DOHH2 (cell line): Measurements from ENCODE around the gene CCSER2.
"Not testable (repeated sequence)": the region's sequence is repeated elsewhere in the genome, so short reads cannot be mapped to it uniquely, and the experiment has no call there.

Experiments
- H3F3A ChIP-seq: fragments of 200-600 bp; sonication (generic), shearing (Covaris generic); 2 replicates; pipeline ENCODE4 v1.6.0; 2016; ENCODE audit warnings: antibody characterized with exemption, mild to moderate bottlenecking; ENCODE audit not compliant: control insufficient read depth, insufficient read depth
- H3K27ac ChIP-seq: fragments of 200-600 bp; sonication (generic); 2 replicates; pipeline ENCODE4 v1.5.1; 2014; ENCODE audit warnings: low read depth, mild to moderate bottlenecking, low read length, moderate library complexity
- H3K27me3 ChIP-seq: fragments of 200-600 bp; sonication (generic); 2 replicates; pipeline ENCODE4 v1.6.1; 2014; ENCODE audit warnings: mild to moderate bottlenecking, low read length, mixed read lengths; ENCODE audit not compliant: control insufficient read depth
- H3K36me3 ChIP-seq: fragments of 200-600 bp; sonication (generic); 2 replicates; pipeline ENCODE4 v1.6.1; 2014; ENCODE audit warnings: mild to moderate bottlenecking, low read length, moderate library complexity, mixed read lengths; ENCODE audit not compliant: control insufficient read depth
- H3K4me1 ChIP-seq: fragments of 200-600 bp; sonication (generic); 2 replicates; pipeline ENCODE4 v1.6.1; 2014; ENCODE audit warnings: mild to moderate bottlenecking, low read length, mixed read lengths; ENCODE audit not compliant: control insufficient read depth
- H3K4me2 ChIP-seq: fragments of 200-600 bp; sonication (generic); 2 replicates; pipeline ENCODE4 v1.6.0; 2014; ENCODE audit warnings: mild to moderate bottlenecking, low read length, moderate library complexity
- H3K4me3 ChIP-seq: fragments of 200-600 bp; sonication (generic); 2 replicates; pipeline ENCODE4 v1.5.1; 2014; ENCODE audit warnings: mild to moderate bottlenecking, low read length, mixed read lengths
- H3K79me2 ChIP-seq: fragments of 200-600 bp; sonication (generic); 2 replicates; pipeline ENCODE4 v1.6.1; 2014; ENCODE audit warnings: mild to moderate bottlenecking, low read length, mixed read lengths; ENCODE audit not compliant: control insufficient read depth
- H3K9me2 ChIP-seq: fragments of 200-600 bp; sonication (generic); replicated peaks from 2 replicates; pipeline ENCODE4 v1.6.1; 2014; ENCODE audit warnings: mild to moderate bottlenecking, low read length, mixed read lengths; ENCODE audit not compliant: control insufficient read depth
- H3K9me3 ChIP-seq: fragments of 200-600 bp; sonication (generic); 2 replicates; pipeline ENCODE4 v1.6.1; 2014; ENCODE audit warnings: antibody characterized with exemption, low read length, mixed read lengths; ENCODE audit not compliant: control insufficient read depth, insufficient read depth
- H4K20me1 ChIP-seq: fragments of 200-600 bp; sonication (generic); 2 replicates; pipeline ENCODE4 v1.6.0; 2014; ENCODE audit warnings: low read depth, mild to moderate bottlenecking, antibody characterized with exemption, low read length, moderate library complexity; ENCODE audit not compliant: control insufficient read depth, insufficient read depth
- CTCF ChIP-seq: fragments of 200-600 bp; sonication (generic); IDR thresholded peaks from one replicate; pipeline ENCODE4 v1.5.1; 2014; ENCODE audit warnings: antibody characterized with exemption, mild to moderate bottlenecking, low read depth, low read length; ENCODE audit not compliant: poor library complexity, severe bottlenecking
- EZH2phosphoT487 ChIP-seq: fragments of 200-600 bp; sonication (generic); IDR thresholded peaks from 2 replicates; pipeline ENCODE4 v1.6.1; 2017; ENCODE audit warnings: borderline replicate concordance, mild to moderate bottlenecking, antibody characterized with exemption, low read length, moderate library complexity, mixed read lengths

CCSER2 gene

GRCh38 chr10:84328418-84329195 lies at the start of gene CCSER2:
Gene CCSER2, plus strand, starts transcription at chr10:84328589. Its CDS starts 42,464 bp downstream, at chr10:84371053.
- H3K27me3 ChIP-seq = no peaks in the 10 kb centered on the region
- peaks cover 4% of the 10 kb centered on the region; the same call in 1 of the 2 replicates for H4K20me1 ChIP-seq
- H3K4me3 ChIP-seq = peak within 1 kb of the TSS; percentile 90
- no peaks in the 10 kb centered on the region for H3K9me2 ChIP-seq
- peak within 1 kb of the TSS; percentile 68 for H3K27ac ChIP-seq
- H3K4me1 ChIP-seq = peaks cover 28% of the 10 kb centered on the region
- H3K36me3 ChIP-seq = no peaks in the 10 kb centered on the region
- TF ChIP-seq CTCF (no peak), EZH2phosphoT487 (no peak)
- peaks cover 43% of the 10 kb centered on the region for H3K79me2 ChIP-seq
- no peaks in the 10 kb centered on the region for H3K9me3 ChIP-seq
- H3K4me2 ChIP-seq = peak within 1 kb of the TSS; percentile 91
- H3F3A ChIP-seq = no peaks in the 10 kb centered on the region

- not testable (repeated sequence) for H3K9me2 ChIP-seq, H3K9me3 ChIP-seq, H3K79me2 ChIP-seq, H3K36me3 ChIP-seq, H3K4me2 ChIP-seq, H3K27ac ChIP-seq, H3K27me3 ChIP-seq, H4K20me1 ChIP-seq, H3K4me1 ChIP-seq, H3F3A ChIP-seq, H3K4me3 ChIP-seq
Measured at GRCh38 chr10:84279876-84280475, 48.4 kb upstream of the CCSER2 start.

- H3K27me3 ChIP-seq = peaks cover 32% of the 10 kb centered on the region
- no peak overlapping the region for H3K27ac ChIP-seq
- no peaks in the 10 kb centered on the region for H3F3A ChIP-seq
- no peaks in the 10 kb centered on the region for H3K9me2 ChIP-seq
- no peaks in the 10 kb centered on the region for H3K36me3 ChIP-seq
- H3K4me2 ChIP-seq = no peak overlapping the region
- no peaks in the 10 kb centered on the region for H3K4me1 ChIP-seq
- H3K79me2 ChIP-seq = no peaks in the 10 kb centered on the region
- TF ChIP-seq EZH2phosphoT487 (no peak), CTCF (no peak)
- H3K9me3 ChIP-seq = no peaks in the 10 kb centered on the region
- H3K4me3 ChIP-seq = no peak overlapping the region
- H4K20me1 ChIP-seq = no peaks in the 10 kb centered on the region
Measured at GRCh38 chr10:84286695-84287094, 41.7 kb upstream of the CCSER2 start.

GRCh38 chr10:84288151-84288550 lies 40.2 kb upstream of the CCSER2 start:
- Histone ChIP-seq H3K9me3 (no peaks in the 10 kb centered on the region), H3K27ac (no peak overlapping the region), H3K4me2 (no peak overlapping the region), H3K4me3 (no peak overlapping the region), H3K27me3 (peaks cover 37% of the 10 kb centered on the region), H3K9me2 (no peaks in the 10 kb centered on the region), H3F3A (no peaks in the 10 kb centered on the region), H4K20me1 (no peaks in the 10 kb centered on the region), H3K36me3 (no peaks in the 10 kb centered on the region), H3K79me2 (no peaks in the 10 kb centered on the region), H3K4me1 (no peaks in the 10 kb centered on the region)
- TF ChIP-seq EZH2phosphoT487 = no peak
- no peak for TF ChIP-seq CTCF
